Fibroblast of villous mesenchyme (primary cell): Measurements from ENCODE around the gene STARD5. TPM values are rescaled to one million over a fixed set of nuclear protein-coding genes. Genes with fewer than 3 reads are reported as not detected.

Experiments
- DNase-seq: peaks from one replicate; pipeline ENCODE4 v3.0.0-alpha.2; 2010; ENCODE audit warnings: low read depth
- H3K4me3 ChIP-seq: 2 replicates; pipeline ENCODE4 v1.5.1; 2011; ENCODE audit warnings: low read depth, mild to moderate bottlenecking, low read length
- total RNA-seq: library from RNA; depleted of rRNA; stranded (reverse); fragments of >200 nt; gene quantifications from 2 replicates; pipeline ENCODE4 v1.2.3, GENCODE V29; 2012
- TF ChIP-seq, protein P1 (sequence below): IDR thresholded peaks from 2 replicates; pipeline ENCODE4 v1.5.1; 2012; ENCODE audit warnings: low read depth, mild to moderate bottlenecking, low read length; ENCODE audit not compliant: insufficient read depth

The STARD5 gene
- total RNA-seq, 1 donor, result 14.7 TPM

DNA sequence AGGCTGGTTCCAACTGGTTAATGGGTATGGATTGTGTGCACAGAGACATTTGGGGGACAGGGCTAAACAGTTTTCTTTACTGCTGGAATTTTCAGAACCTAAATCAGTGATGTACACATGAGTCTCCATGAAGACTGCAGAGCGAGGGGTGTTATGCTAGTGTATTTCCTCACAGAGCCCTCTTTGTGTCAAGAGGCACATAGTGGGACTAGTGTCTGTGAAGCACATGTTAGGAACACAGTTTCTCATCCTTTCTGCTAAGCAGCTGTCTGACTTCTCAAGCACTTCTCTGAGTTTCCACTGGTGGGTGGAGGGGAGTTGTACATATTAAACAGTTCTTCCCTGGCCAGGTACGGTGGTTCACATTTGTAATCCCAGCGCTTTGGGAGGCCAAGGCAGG lies 9.4 kb upstream of the STARD5 start:
- no peak for DNase-seq
- TF ChIP-seq, protein P1, sequence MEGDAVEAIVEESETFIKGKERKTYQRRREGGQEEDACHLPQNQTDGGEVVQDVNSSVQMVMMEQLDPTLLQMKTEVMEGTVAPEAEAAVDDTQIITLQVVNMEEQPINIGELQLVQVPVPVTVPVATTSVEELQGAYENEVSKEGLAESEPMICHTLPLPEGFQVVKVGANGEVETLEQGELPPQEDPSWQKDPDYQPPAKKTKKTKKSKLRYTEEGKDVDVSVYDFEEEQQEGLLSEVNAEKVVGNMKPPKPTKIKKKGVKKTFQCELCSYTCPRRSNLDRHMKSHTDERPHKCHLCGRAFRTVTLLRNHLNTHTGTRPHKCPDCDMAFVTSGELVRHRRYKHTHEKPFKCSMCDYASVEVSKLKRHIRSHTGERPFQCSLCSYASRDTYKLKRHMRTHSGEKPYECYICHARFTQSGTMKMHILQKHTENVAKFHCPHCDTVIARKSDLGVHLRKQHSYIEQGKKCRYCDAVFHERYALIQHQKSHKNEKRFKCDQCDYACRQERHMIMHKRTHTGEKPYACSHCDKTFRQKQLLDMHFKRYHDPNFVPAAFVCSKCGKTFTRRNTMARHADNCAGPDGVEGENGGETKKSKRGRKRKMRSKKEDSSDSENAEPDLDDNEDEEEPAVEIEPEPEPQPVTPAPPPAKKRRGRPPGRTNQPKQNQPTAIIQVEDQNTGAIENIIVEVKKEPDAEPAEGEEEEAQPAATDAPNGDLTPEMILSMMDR, result no peak
- H3K4me3 ChIP-seq, result no peak overlapping the region

DNA sequence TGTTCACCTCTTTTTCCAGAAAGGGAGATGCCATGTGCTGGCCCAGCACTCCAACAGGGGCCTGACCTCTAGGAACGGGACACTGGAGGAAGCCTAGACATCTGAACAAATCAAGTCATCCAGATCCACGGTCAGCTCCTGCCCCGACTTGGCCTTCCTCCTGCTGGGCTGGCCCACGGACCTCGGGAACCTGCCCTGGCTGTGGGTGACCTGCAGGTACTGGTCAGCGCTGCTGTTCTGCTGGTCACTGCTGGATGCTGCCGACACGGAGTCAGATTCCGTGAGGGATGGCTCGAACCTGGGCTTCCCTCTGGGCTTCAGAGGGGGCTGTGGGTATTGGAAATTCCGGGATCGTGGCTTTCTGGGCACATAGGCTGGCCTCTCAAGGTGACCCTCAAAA lies 8.4 kb upstream of the STARD5 start:
- no peak for DNase-seq
- TF ChIP-seq, protein P1, result no peak
- no peak overlapping the region for H3K4me3 ChIP-seq

DNA sequence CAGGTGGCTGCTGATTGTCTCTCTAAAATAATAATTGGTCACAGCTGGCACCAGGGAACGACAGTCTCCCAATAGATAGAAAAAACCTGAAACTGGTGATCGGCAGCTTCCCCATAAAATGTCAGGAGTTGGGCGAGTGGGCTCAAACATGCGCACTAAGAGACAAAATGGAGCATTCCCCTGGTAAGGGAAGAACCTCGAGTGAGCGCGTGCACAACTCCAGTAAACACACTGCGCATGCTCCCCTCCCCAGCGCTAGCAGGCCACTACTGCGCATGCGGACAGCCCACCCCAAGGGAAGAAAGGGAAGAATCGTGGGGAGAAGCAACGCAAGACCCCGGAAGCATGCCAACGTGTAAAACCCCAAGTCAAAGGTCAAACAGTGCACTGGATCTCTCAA lies 7.7 kb upstream of the STARD5 start:
- DNase-seq, result peak; percentile 63
- peak overlapping the region; percentile 19 for H3K4me3 ChIP-seq
- TF ChIP-seq, protein P1, result no peak

DNA sequence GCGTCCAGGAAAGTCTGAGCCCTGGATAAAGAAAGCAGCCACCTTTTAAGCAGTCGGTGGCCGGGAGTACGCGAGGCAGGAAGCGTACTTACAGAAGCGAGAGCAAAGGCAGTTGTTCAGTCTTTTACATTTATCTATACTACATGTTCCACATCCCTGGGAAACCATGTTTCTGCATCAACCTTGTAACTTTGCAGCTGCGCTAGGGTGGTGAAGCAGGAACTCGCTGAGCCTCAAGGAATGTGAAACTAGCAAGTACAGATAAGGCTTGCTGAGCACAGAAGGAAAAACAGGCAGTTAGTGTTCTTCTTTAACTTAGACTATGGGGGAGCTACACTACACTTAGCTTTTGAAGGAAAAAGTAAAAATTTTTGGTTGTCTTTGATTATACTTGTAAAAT lies 7.2 kb upstream of the STARD5 start:
- H3K4me3 ChIP-seq, result peak overlapping the region; percentile 7
- DNase-seq, result peak; percentile 90

DNA sequence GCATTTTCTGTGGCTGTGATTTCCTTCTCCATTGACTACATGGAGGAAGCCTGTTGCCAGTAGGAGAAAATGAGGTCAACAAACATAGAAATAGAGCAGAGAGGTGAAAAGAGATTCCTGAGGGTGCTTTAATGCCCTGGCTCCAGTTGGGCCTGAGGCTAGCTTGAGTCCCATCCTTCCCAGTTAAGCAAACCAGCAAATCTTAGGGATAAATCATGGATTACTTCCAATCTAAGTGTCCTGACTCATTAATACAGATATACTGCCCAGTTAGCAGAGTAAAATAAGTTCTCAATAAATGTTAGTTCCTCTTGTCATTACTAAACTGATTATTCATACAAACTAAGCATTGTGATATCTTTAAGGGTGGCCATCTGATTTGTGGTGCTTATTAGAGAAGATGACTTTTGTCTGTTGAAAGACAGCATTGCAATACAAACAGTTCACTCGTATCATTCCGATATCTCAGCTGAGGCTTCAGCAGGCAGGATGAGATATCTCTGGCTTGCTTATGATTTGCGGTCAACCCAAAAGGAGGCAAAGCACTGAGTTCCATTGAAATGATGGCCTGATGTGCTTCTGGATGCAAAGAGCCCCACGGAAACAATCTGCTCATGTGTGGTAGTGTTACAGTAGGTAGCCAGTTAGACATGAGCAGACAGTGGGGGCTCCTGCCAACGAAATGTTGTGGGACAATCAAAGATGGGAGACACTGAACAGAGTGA lies 6.6 kb upstream of the STARD5 start:
- H3K4me3 ChIP-seq, result peak overlapping the region; percentile 7
- TF ChIP-seq, protein P1, result no peak
- peak; percentile 74 for DNase-seq

DNA sequence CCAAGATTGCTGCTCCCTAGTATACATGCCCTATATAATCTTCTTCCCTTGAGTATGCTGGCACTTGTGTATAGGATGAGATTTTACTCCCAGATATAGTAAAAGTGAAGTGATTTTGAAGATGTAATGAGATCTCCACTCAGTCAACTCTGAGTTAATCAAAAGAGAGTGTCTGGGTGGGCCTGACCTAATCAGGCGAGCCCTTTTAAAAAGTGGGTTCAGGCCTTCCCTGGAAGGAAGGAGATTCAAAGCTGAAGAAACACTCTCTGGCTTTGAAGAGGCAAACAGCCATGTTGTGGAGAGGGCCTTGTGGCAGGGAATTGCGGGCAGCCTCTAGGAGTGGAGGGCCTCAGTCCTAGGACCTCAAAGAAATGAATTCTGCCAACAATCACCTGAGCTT lies 5.5 kb upstream of the STARD5 start:
- H3K4me3 ChIP-seq, result no peak overlapping the region
- no peak for DNase-seq
- TF ChIP-seq, protein P1, result no peak

DNA sequence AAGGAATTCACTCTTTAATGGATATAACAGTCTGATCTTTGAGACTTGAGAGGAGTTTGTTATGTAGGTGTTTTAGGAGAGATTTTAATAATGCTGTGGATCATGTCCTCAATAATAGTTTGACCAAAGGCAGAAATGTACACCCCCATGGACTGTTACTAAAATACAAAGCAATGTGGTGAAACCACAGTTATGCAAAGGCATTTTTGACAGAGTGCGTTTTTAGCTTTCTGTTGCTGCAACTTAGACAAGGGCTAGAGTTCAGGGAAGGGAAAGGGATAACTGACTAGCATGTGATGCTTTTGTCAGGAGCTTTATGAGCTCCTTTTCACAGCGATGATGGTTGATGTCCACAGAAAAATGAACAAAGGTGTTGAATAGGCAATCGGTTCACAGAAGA lies 3.6 kb upstream of the STARD5 start:
- TF ChIP-seq, protein P1, result no peak
- peak; percentile 93 for DNase-seq

More for the DNA sequence above, 3.6 kb upstream of the STARD5 start:
- H3K4me3 ChIP-seq, result no peak overlapping the region
